ENCODE data around the gene MCTP1. TPM values are rescaled to one million over a fixed set of nuclear protein-coding genes. Genes with fewer than 3 reads are reported as not detected.
"Not testable (repeated sequence)": the region's sequence is repeated elsewhere in the genome, so short reads cannot be mapped to it uniquely, and the experiment has no call there.

MCTP1 gene
- polyA plus RNA-seq, 1 donor from 2014 or later = 1.9 TPM

GRCh38 chr5:94847726-94848125 is 437.2 kb downstream of the MCTP1 start:
- TF ChIP-seq CTCF (IDR thresholded peaks at IDR 0.05; ENCODE audit: poor library complexity, severe bottlenecking) = no peak
- TF ChIP-seq EZH2 (IDR thresholded peaks at IDR 0.05; ENCODE audit: borderline replicate concordance, insufficient read depth, low read length, poor library complexity, severe bottlenecking) = no peak
- no peak for TF ChIP-seq EP300 (conservative IDR thresholded peaks at IDR 0.05; ENCODE audit: poor library complexity, severe bottlenecking)
- TF ChIP-seq RAD21 (conservative IDR thresholded peaks at IDR 0.05) = no peak
- TF ChIP-seq SMC3 (conservative IDR thresholded peaks at IDR 0.05; ENCODE audit: poor library complexity) = no peak
- TF ChIP-seq REST (IDR thresholded peaks at IDR 0.05; ENCODE audit: borderline replicate concordance) = no peak
- TF ChIP-seq MXI1 (conservative IDR thresholded peaks at IDR 0.05; ENCODE audit: poor library complexity, severe bottlenecking) = no peak
- no peak for TF ChIP-seq TAF1 (IDR thresholded peaks at IDR 0.05; ENCODE audit: low read depth)
- TF ChIP-seq POLR2AphosphoS5 (IDR thresholded peaks at IDR 0.05) = no peak
- Histone ChIP-seq H3K9ac (ENCODE audit: low read length) (no peak overlapping the region), H2AFZ (ENCODE audit: low read depth, low read length) (no peak overlapping the region), H3K36me3 (ENCODE audit: insufficient read depth, low read length) (no peaks in the 10 kb centered on the region), H3K9me2 (ENCODE audit: insufficient read depth, low read length) (no peaks in the 10 kb centered on the region), H3K9me3 (ENCODE audit: low read length) (no peaks in the 10 kb centered on the region), H3K4me2 (ENCODE audit: low read length) (no peak overlapping the region), H3F3A (ENCODE audit: insufficient read depth, low read length, poor library complexity, severe bottlenecking) (no peaks in the 10 kb centered on the region), H3K4me3 (ENCODE audit: low read length) (no peak overlapping the region), H3K27ac (ENCODE audit: low read length) (no peak overlapping the region), H3K79me2 (replicated peaks; ENCODE audit: insufficient read depth, low read length) (no peaks in the 10 kb centered on the region), H3K27me3 (ENCODE audit: insufficient read depth, low read depth, low read length) (peaks cover 3% of the 10 kb centered on the region), H4K20me1 (ENCODE audit: insufficient read depth) (no peaks in the 10 kb centered on the region)

- Histone ChIP-seq H3K9me2 (ENCODE audit: insufficient read depth, low read length) (no peaks in the 10 kb centered on the region), H3K79me2 (replicated peaks; ENCODE audit: insufficient read depth, low read length) (no peaks in the 10 kb centered on the region), H3K9ac (ENCODE audit: low read length) (no peak overlapping the region), H4K20me1 (ENCODE audit: insufficient read depth) (no peaks in the 10 kb centered on the region), H3K27ac (ENCODE audit: low read length) (no peak overlapping the region), H3F3A (ENCODE audit: insufficient read depth, low read length, poor library complexity, severe bottlenecking) (no peaks in the 10 kb centered on the region), H3K4me3 (ENCODE audit: low read length) (no peak overlapping the region), H3K9me3 (ENCODE audit: low read length) (no peaks in the 10 kb centered on the region), H2AFZ (ENCODE audit: low read depth, low read length) (no peak overlapping the region), H3K4me2 (ENCODE audit: low read length) (no peak overlapping the region), H3K27me3 (ENCODE audit: insufficient read depth, low read depth, low read length) (peaks cover 3% of the 10 kb centered on the region), H3K36me3 (ENCODE audit: insufficient read depth, low read length) (no peaks in the 10 kb centered on the region)
- TF ChIP-seq EP300 (conservative IDR thresholded peaks at IDR 0.05; ENCODE audit: poor library complexity, severe bottlenecking) = no peak
- no peak for TF ChIP-seq TAF1 (IDR thresholded peaks at IDR 0.05; ENCODE audit: low read depth)
- no peak for TF ChIP-seq REST (IDR thresholded peaks at IDR 0.05; ENCODE audit: borderline replicate concordance)
- TF ChIP-seq POLR2AphosphoS5 (IDR thresholded peaks at IDR 0.05) = no peak
- TF ChIP-seq RAD21 (conservative IDR thresholded peaks at IDR 0.05) = no peak
- no peak for TF ChIP-seq CTCF (IDR thresholded peaks at IDR 0.05; ENCODE audit: poor library complexity, severe bottlenecking)
- TF ChIP-seq SMC3 (conservative IDR thresholded peaks at IDR 0.05; ENCODE audit: poor library complexity) = no peak
- TF ChIP-seq EZH2 (IDR thresholded peaks at IDR 0.05; ENCODE audit: borderline replicate concordance, insufficient read depth, low read length, poor library complexity, severe bottlenecking) = no peak
- TF ChIP-seq MXI1 (conservative IDR thresholded peaks at IDR 0.05; ENCODE audit: poor library complexity, severe bottlenecking) = no peak
These were observed 437.9 kb downstream of the MCTP1 start for GRCh38 chr5:94847019-94847418.

- not testable (repeated sequence) for H3K27ac ChIP-seq (ENCODE audit: low read length); H3K9me3 ChIP-seq (ENCODE audit: low read length); H3K9me2 ChIP-seq (ENCODE audit: insufficient read depth, low read length)
These were observed 439.2 kb downstream of the MCTP1 start for GRCh38 chr5:94845696-94846095.

More at GRCh38 chr5:94845696-94846095, 439.2 kb downstream of the MCTP1 start:
- not testable (repeated sequence) for H3F3A ChIP-seq (ENCODE audit: insufficient read depth, low read length, poor library complexity, severe bottlenecking); H3K4me2 ChIP-seq (ENCODE audit: low read length); H3K36me3 ChIP-seq (ENCODE audit: insufficient read depth, low read length); H4K20me1 ChIP-seq (ENCODE audit: insufficient read depth); H3K27me3 ChIP-seq (ENCODE audit: insufficient read depth, low read depth, low read length); H3K9ac ChIP-seq (ENCODE audit: low read length); H3K4me3 ChIP-seq (ENCODE audit: low read length); H3K79me2 ChIP-seq (replicated peaks; ENCODE audit: insufficient read depth, low read length); H2AFZ ChIP-seq (ENCODE audit: low read depth, low read length)

All from neural cell (in vitro differentiated cells).